HG03045 (cell line): ENCODE measurements around the gene MYOCD.
"Not testable (repeated sequence)": the region's sequence is repeated elsewhere in the genome, so short reads cannot be mapped to it uniquely, and the experiment has no call there.

Source experiments
- ATAC-seq: cut with Tn5 transposase; IDR thresholded peaks from one replicate; pipeline ENCODE4 v1.9.1; 2021; ENCODE audit warnings: mild to moderate bottlenecking, moderate library complexity; ENCODE audit not compliant: unreplicated experiment

MYOCD gene, protein sequence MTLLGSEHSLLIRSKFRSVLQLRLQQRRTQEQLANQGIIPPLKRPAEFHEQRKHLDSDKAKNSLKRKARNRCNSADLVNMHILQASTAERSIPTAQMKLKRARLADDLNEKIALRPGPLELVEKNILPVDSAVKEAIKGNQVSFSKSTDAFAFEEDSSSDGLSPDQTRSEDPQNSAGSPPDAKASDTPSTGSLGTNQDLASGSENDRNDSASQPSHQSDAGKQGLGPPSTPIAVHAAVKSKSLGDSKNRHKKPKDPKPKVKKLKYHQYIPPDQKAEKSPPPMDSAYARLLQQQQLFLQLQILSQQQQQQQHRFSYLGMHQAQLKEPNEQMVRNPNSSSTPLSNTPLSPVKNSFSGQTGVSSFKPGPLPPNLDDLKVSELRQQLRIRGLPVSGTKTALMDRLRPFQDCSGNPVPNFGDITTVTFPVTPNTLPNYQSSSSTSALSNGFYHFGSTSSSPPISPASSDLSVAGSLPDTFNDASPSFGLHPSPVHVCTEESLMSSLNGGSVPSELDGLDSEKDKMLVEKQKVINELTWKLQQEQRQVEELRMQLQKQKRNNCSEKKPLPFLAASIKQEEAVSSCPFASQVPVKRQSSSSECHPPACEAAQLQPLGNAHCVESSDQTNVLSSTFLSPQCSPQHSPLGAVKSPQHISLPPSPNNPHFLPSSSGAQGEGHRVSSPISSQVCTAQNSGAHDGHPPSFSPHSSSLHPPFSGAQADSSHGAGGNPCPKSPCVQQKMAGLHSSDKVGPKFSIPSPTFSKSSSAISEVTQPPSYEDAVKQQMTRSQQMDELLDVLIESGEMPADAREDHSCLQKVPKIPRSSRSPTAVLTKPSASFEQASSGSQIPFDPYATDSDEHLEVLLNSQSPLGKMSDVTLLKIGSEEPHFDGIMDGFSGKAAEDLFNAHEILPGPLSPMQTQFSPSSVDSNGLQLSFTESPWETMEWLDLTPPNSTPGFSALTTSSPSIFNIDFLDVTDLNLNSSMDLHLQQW

DNA sequence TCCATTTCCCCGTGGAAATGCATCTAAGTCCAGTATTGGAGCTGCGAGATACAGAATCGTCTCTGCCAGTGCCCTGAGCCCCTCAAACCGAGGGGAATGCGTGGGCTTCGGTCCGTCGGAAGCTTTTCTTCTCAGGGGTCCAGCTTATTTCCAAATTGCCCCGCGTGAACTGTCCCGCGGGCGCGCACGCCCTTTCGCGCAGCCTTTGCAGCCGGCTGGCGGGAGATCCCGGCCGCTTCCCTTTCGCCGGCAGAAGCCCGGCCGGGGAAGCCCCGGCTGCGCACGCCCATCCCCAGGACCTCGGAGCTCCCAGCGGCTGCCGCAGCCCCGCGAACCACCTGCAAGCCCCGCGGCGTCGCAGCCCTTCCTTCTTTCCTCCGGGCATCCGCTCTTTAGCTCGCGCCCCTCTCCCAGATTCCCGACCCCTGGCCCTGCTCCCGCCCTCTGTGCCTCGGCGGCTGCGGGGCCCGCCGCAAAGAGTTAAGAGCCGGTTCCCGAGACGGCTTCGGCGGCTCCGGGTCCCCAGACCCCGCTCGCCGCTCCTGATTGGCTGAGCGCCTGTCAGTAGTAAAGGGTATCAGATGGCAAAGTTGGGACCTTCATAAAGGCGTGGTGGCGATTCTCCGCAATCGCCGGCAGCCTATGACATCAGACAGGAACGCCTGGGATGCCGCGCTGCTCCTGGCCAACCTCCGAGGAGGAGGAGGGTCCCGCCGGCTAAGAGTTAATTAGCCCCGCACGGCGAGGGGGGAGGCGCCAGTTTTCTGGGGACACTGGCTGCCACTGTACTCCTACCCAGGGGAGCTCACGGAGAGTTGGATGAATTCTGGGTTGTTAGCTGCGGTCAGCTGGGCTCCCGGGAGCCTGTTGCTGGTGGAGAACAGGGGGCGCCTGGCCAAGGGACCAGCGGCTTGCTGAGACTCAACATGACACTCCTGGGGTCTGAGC lies at the start of gene MYOCD:
MYOCD (plus strand) TSS at position 628 of the 948 bp plus-strand sequence; CDS start at position 927, 299 bp downstream.
- no peak for ATAC-seq

DNA sequence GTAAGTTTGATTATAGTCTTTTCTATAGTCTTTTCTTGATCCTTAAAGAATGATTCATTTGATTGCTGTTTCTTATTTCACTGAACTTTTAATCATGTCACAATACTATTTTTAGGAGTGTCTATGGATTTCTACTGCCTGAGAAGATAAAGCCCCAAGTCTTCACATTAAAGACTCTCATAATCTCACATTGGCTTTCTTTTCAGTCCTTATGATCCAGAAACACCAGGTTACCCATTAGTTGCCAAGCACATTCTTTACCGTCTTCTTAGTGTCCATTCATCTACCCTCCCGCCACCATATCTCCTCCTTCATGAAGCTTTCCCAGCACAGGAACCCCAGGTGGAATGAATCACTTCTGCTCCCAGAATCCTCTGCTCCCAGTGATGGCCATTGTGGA lies 49.5 kb upstream of the MYOCD start:
- no peak for ATAC-seq

DNA sequence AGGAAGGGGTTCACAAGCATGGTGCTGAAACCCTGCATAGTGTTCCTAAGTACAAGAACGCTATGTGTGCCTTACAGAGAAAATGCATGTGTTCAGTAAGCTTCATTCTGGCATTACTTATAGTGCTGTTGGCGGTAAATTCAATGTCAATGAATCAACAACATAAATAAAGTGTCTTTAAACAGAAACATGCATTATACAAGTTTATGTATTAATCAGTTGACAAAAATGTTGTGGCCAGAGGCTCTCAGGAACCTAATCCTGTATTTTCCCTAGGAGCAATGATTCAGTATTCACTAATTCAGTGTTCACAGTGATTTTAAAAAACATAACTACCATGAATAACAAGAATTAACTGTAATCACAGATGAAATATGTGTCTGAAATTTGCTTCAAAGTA lies 47.1 kb upstream of the MYOCD start:
- ATAC-seq: no peak

DNA sequence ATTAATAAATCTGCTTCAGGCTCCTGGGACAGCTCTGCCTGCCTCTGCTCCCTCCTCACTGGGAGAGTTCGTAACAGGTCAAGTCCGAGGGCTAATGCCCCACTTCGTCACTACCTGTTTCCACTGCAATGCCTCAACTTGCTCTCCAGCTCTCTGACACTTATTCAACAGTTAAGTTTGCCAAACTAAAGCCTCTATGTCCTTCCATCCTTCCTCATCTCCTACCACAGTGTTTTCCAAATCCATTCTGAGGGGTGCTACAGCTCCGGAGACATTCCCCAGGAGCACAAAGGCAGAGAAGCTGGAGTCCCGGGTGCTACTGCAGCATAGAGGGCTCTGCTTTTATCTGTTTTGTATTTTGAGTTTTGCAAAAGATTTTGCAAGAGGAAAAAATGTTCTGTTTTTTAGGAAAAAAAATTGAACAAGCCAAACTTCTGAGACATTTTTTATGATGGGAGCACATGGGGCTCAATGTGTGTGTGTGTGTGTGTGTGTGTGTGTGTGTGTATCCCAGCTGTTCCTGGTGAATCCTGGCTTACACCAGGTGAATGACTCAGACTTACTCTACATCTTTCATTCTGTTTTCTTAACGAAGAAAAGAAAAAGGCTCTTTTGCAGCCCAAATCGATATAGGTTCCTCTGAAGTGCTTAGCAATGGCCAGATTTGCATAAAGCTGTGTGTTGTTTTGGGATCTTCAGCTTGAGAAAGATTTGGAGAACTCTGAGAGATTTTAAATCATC lies 46.1 kb upstream of the MYOCD start:
- no peak for ATAC-seq

DNA sequence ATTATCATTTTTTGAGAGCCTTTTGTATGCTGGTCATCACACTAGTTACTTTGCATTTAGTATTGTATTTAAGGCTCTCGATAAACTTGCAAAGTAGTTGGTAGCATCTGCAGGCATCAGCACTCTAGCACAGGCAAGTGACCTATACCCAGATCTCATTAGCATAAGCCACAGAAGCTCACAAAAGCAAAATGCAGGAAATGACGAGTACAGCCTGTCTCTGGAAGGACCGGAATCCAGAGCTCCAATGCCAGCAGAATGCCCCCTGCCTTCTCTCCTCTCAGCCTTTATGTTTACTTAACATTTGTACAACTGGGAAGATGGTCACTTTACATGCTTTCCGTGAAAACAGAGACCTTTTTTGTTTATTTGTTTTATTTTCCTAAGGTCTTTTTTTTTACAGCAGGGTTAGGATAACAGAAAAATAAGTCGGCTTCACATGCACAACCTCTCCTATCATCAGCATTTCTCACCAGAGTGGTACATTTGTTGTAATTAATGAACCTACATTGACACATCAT lies 45.4 kb upstream of the MYOCD start:
- ATAC-seq: no peak

DNA sequence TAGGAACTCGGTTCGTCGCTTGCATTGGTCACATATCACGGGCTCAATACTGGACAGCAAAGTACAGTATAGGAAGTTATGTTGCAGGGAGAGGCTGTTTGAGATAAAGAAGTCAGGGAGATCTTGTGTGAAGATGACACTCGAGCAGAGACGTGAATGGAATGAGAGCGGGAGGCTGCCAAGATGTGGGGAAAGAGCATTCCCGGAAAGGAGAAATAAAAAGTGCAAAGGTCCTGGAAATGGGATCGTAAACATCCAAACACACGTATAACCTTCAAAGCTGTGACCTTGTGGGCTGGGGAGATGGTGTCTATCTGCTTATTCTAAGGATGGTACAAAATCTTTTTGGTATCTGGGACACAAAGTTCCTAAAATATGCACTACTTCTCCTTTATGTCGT lies 43.0 kb upstream of the MYOCD start:
- ATAC-seq: no peak

DNA sequence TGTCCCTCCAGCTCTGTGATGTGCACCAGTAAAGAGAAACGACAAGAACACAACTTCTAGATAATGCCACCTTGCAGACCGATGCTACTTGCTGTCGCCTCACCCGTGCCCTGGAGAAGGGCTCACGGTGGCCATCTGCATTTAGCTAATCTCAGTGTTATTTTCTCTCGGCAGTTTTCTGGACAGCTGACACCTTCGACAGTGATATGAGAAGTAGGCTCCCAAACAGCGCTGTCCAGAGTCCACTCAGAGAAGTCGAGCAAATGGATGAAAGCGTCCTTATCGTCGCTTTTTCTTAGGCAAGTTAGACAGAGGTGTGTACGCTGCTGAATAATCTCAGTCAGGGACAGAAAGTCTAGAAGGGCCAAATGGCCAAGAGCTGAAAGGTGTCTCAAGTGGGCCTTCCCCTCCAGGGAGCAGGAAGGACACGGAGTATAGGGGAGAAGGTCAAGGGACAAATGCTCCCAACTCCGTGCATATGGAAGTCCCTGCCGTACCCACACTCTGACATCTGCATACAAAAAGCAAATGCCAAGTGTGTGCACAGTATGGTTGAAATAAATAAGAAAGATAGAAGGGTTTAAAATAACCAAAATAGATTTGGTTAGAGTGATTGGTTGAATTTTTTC lies 42.4 kb upstream of the MYOCD start:
- no peak for ATAC-seq

DNA sequence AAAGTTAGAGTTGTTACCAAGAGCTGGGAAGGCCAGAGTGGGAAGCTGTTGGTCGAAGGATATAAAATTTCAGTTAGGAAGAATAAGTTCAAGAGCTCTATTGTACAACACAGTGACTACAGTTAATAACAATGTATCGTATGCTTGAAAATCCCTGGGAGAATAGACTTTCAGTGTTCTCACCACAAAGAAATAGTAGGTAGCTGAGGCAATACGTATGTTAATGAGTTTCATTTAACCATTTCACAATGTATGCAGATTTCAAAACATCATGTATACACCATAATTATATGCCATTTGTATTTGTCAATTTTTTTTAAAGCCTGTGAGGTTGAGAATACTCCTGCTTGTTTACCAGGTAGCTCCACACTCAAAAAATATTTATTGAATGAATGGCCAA lies 41.5 kb upstream of the MYOCD start:
- ATAC-seq: no peak

DNA sequence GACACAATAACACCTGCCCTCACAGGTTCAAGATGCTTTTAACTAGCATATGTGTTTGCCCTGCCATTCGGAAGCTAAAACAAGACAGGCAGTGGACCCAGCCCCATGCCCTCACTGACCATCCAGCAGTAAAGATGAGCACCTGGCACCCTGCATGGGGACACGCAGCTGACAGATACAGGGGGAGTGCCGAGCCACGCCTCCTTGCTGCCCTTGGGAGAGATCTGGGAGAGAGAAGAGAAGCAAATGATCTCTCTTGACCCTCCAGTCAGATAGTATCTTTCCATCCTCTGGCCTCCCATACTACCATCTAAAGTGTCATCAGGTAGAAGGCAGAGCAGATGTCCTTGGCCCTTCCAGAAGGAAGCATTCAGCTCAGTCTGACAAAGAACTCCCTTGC lies 40.6 kb upstream of the MYOCD start:
- ATAC-seq: no peak

DNA sequence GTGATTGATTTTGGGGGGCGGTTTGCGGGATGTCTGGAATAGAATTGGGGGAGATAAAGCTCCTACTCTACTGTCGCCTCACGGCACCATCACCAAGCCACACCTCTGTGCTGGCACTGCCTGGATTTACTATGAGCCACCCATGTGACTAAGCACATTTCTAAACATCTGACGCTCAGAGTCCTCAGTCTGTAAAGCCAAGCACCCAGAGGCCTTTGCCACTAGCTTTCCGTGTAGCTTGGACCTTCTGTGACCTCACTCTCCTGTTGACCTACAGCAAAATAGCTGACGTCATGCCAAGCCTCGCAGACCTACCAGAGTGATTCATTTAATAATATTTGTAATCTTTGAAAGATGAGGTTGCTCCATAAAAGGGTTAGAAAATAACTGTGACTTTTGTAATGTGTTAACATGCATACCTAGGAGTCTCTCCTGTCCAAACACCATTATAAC lies 38.5 kb upstream of the MYOCD start:
- no peak for ATAC-seq

DNA sequence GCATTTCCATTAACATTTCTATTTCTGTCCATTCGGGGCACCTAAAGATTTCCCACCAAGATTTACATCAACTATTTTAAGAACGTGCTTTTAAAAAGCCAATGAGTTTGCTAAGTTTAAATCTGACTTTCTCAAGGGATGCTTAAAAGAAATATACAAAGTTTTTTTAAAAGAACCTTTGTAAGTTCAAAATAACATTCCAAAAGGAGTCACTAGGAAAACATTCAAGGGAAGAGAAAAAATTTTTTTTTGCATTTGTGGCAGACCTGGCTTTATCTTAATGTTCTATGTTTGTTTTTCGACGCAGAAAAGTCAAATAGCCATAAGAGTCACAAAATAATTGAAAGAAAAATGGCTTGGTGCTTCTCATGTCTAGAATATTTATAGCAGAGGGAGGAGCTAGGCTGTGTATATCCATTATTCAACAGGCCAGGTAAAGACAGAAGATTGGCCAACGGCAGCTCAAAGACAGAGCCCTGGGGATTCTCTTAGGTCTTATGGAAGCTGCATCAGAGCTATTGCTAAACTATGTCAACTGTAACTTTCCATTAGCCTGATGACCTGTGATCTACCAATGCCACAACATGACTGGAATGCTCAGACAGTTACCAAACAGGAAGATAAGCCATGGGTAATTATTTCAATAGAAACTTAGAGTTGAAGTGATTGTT lies 37.8 kb upstream of the MYOCD start:
- no peak for ATAC-seq

DNA sequence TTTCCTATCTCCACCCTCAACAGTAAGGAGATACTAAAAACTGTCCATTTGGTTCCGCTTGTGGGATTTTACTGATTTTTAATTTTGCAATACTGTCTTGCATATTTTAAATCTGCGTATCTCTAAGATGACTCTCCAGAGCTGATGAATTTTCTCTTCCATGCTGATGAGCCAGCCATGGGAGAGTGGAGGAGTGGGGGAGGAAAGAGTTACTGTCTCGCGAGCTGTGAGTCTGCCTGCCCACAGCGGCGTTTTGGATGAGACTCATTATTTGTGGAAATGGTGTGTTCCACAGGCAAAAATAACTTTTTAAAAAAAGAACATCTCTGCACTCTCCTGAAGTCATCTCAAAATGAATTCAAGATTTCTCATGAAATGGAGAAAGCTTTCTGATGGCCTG lies 34.6 kb upstream of the MYOCD start:
- no peak for ATAC-seq

DNA sequence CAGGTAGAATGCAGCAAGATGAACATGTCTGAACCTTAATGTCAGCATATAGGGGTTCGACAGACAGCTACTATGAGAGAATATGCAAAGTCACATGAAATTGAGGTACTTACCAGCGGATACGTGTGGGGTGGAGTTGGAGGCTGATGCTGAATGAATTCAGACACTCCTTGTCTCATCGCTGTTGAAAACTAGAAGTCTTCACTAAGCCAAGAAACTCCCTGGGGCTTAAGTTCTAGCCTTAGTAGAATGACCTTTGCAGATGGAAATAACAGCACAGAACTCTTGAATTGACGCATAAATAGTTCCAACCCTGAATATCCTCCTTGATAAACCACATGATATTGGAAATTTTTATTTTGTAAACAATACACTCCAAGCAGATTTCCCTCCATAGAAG lies 32.9 kb upstream of the MYOCD start:
- no peak for ATAC-seq

DNA sequence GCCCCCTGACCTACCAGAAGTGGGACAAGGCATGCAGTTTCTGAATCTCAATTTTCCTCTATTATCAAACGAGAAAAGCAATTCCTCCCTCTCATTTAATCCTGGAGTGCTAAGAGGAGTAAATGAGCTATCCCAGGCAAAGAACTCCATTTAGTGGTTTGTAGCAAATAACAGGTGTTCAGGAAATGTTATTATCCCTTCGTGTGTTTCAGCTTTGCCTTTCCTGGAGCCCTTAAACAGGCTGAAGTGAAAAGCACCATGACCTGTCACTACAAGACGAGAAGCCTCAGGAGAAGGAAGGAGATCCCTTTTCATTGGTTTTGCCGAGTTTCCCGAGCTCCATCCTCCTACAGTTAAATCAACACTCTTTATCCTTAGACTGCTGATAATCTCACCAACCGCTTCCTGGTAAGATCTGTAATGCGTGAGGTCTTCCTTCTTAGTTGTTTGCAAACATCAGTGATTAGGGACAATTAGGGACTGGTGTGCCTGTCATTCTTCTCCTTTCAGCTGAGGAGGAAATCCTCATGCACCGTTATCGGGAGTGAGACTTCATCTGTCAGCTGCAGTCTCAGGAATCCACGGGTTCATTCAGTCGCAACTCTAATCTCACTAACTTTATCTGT lies 30.8 kb upstream of the MYOCD start:
- no peak for ATAC-seq

DNA sequence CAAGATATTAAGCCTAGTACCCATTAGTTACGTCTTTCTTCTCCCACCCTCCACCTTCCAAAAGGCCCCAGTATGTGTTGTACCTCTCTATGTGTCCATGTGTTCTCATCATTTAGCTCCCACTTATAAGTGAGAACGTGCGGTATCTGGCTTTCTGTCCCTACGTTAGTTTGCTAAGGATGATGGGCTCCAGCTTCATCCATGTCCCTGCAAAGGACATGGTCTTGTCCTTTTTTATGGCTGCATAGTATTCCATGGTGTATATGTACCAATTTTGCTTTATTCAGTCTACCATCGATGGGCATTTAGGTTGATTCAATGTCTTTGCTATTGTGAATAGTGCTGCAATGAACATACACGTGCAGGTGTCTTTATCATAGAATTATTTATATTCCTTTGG lies 29.7 kb upstream of the MYOCD start:
- ATAC-seq: not testable (repeated sequence)

DNA sequence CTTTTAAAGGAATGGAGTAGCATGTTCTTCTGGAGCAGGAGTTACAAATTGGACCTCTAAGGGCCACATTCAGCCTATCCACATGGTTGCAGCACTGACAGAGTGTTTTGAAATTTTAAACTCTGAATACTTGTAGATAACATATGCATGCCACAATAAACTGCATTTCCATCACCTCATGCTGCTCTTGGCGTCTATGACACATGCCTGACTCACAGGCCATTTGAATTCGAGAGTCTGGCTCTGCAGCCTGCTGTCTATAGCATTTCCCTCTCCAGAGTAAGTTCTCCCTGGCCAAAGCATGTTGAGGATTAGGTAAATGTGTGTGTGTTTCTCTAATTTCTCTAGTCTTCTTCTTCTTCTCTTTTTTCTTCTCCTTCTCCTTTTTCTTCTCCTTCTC lies 28.7 kb upstream of the MYOCD start:
- no peak for ATAC-seq

DNA sequence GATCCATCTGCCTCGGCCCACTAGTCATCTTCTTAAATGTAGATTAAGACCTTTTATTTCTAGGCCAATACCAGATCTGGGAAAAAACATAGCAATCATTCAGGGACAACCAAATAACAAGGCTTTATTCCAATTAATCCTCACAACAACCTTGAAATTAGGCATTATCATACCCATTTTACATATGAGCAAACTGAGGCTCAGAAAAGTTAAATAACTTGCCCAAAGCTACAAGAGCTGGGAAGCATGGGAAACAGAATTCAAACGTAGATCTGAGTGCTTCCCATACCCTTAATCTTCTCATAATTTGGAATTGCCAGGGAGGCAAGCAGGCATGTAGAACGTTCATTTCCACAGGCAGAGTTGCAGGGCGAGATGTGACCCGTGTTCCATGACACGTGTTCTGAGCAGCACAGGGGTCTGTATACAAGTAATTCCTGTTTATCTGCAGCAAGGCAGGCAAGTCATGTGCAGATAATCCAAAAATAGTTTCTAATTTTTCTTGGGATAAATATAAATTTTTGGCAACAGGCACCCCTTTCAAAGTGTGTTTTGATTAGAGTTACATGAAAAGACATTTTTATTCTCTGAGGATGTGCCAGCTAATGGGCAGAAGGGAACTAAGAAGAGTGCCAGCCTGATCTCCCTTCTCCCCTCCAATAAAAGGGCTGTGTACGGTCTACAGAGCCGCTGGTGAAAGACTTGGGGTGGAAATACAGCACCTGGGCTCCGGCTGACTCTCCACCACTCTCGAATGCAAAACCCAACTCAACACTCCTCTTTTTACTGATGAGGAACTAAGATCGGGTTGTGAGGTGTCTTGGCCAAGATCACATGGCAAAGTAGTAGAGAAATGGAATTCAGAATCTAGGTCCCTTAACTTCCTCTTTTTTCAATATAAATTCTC lies 27.7 kb upstream of the MYOCD start:
- no peak for ATAC-seq
